HG02763 (cell line): ENCODE results near the gene CHCT1.

Experiments used
- ATAC-seq: cut with Tn5 transposase; IDR thresholded peaks from one replicate; pipeline ENCODE4 v1.9.1; 2021; ENCODE audit warnings: mild to moderate bottlenecking, moderate library complexity; ENCODE audit not compliant: unreplicated experiment

CHCT1 gene

GRCh38 chr17:60439501-60439900 is 17.2 kb downstream of the CHCT1 start:
- ATAC-seq, result no peak

GRCh38 chr17:60442271-60443173 is 20.2 kb downstream of the CHCT1 start:
- no peak for ATAC-seq

- no peak for ATAC-seq
Observed at GRCh38 chr17:60443713-60444112, 21.4 kb downstream of the CHCT1 start.

- no peak for ATAC-seq
Observed at GRCh38 chr17:60445144-60445543, 22.9 kb downstream of the CHCT1 start.

- ATAC-seq, result no peak
Observed at GRCh38 chr17:60447375-60447774, 25.1 kb downstream of the CHCT1 start.

- no peak for ATAC-seq
Observed at GRCh38 chr17:60451071-60451470, 28.8 kb downstream of the CHCT1 start.

- ATAC-seq, result no peak
Observed at GRCh38 chr17:60451965-60452364, 29.7 kb downstream of the CHCT1 start.

GRCh38 chr17:60455378-60455777 is 33.1 kb downstream of the CHCT1 start:
- no peak for ATAC-seq

GRCh38 chr17:60457148-60457547 is 34.9 kb downstream of the CHCT1 start:
- ATAC-seq, result no peak

GRCh38 chr17:60461584-60461983 is 39.3 kb downstream of the CHCT1 start:
- ATAC-seq, result no peak

- no peak for ATAC-seq
Observed at GRCh38 chr17:60463157-60463835, 41.0 kb downstream of the CHCT1 start.

- ATAC-seq, result no peak
Observed at GRCh38 chr17:60464343-60464742, 42.1 kb downstream of the CHCT1 start.

- no peak for ATAC-seq
Observed at GRCh38 chr17:60468371-60468770, 46.1 kb downstream of the CHCT1 start.

- ATAC-seq, result no peak
Observed at GRCh38 chr17:60471451-60471850, 49.2 kb downstream of the CHCT1 start.

GRCh38 chr17:60472449-60472848 is 50.2 kb downstream of the CHCT1 start:
- no peak for ATAC-seq

- ATAC-seq, result no peak
Observed at GRCh38 chr17:60473788-60474187, 51.5 kb downstream of the CHCT1 start.
